Right cardiac atrium (tissue), 5 donors: ENCODE measurements around the gene NARF. TPM values are rescaled to one million over a fixed set of nuclear protein-coding genes. Genes with fewer than 3 reads are reported as not detected.
A peak's percentile ranks its signal among the peaks of the same experiment; 100 is the strongest.

Experiments used
- ATAC-seq, 2 donors: fragments of 200-7000 bp; cut with Tn5 transposase; one replicate each; pipeline versions ENCODE4 v1.8.0 to v1.9.1; 2020; ENCODE audit warnings: moderate library complexity in 2 of 2, mild to moderate bottlenecking in 1 of 2
- DNase-seq, 3 donors: peaks; one replicate each; pipeline ENCODE4 v3.0.0-alpha.2; 2020
- H3K27ac ChIP-seq: one replicate; pipeline ENCODE4 v1.5.1; 2013; ENCODE audit warnings: mild to moderate bottlenecking, low read length, control low read depth, moderate library complexity
- H3K27me3 ChIP-seq: one replicate; pipeline ENCODE4 v1.6.1; 2013; ENCODE audit not compliant: control insufficient read depth, insufficient read depth
- H3K4me1 ChIP-seq: one replicate; pipeline ENCODE4 v1.6.1; 2013; ENCODE audit warnings: low read length; ENCODE audit not compliant: control insufficient read depth, insufficient read depth
- H3K4me3 ChIP-seq: one replicate; pipeline ENCODE4 v1.5.1; 2013; ENCODE audit warnings: low read length, control low read depth
- H3K9me3 ChIP-seq: one replicate; pipeline ENCODE4 v1.6.1; 2013; ENCODE audit warnings: low read length; ENCODE audit not compliant: control insufficient read depth
- WGBS: extraction: QIAGEN DNeasy Blood & Tissue Kit; methylation state at CpG from one replicate; pipeline ENCODE4 v1.1.7; 2013; 5-methylcytosine and 5-hydroxymethylcytosine counted together
- intact Hi-C, 4 donors: fragments of 100-400 bp; cut with DNase I; formaldehyde crosslinking; loops; one replicate each; pipeline versions ENCODE4 v1.11.0 to v1.14.0; 2022 to 2023
- polyA plus RNA-seq: library from polyadenylated mRNA; stranded (reverse); fragments of 200-250 nt; gene quantifications from one replicate; pipeline ENCODE4 v1.2.3, GENCODE V29; 2013
- total RNA-seq, 4 donors: library from RNA; stranded (reverse); fragmentation: NEBNext Ultra II Directional; extraction: Animal tissue kit (Norgen Biotek cat#: 25700); gene quantifications; one replicate each; pipeline ENCODE4 v1.2.1, GENCODE V29; 2021
- donor health status: healthy with polysubstance abuse.
- donor health status: DM: no; HTN: yes; CAD: no.
- donor health status: DM: no; HTN: no; CAD: no.
- donor health status: DM: no; HTN: yes; CAD: no; lungs with severe emphysema.
- donor health status: DM: yes; HTN: yes; CAD: no.

NARF gene
- total and polyA plus RNA-seq, 5 donors, result 67.4 to 99.6 (median 79.1) TPM

- WGBS, result 83% methylated on average over 9 of the region's 9 CpGs
- DNase-seq, result peak in 2 of 3 donors; percentile 24 to 27
- Histone ChIP-seq H3K4me3 (no peak overlapping the region), H3K27me3 (no peaks in the 10 kb centered on the region), H3K9me3 (no peaks in the 10 kb centered on the region), H3K4me1 (no peaks in the 10 kb centered on the region), H3K27ac (no peak overlapping the region)
- no peak for ATAC-seq
- intact Hi-C loops, result no loop called here
Measured at GRCh38 chr17:82480318-82480717, 21.8 kb downstream of the NARF start.

GRCh38 chr17:82483204-82483660, 24.7 kb downstream of the NARF start:
- Histone ChIP-seq H3K9me3 (no peaks in the 10 kb centered on the region), H3K27me3 (no peaks in the 10 kb centered on the region), H3K4me1 (no peaks in the 10 kb centered on the region), H3K27ac (no peak overlapping the region), H3K4me3 (no peak overlapping the region)
- intact Hi-C loops, result no loop called here
- DNase-seq (peak in 2 of 3 donors; percentile 4 to 21), ATAC-seq (no peak)
- 92% methylated on average over 6 of the region's 6 CpGs for WGBS

- Histone ChIP-seq H3K4me3 (no peak overlapping the region), H3K9me3 (no peaks in the 10 kb centered on the region), H3K27me3 (no peaks in the 10 kb centered on the region), H3K4me1 (no peaks in the 10 kb centered on the region), H3K27ac (no peak overlapping the region)
- WGBS, result 79% methylated on average over 9 of the region's 9 CpGs
- DNase-seq (peak in 1 of 3 donors; percentile 60), ATAC-seq (peak in 1 of 2 donors; percentile 37)
- intact Hi-C loops, result no loop called here
Measured at GRCh38 chr17:82483836-82484235, 25.3 kb downstream of the NARF start.

GRCh38 chr17:82486231-82487094, 27.9 kb downstream of the NARF start:
- Histone ChIP-seq H3K27me3 (no peaks in the 10 kb centered on the region), H3K9me3 (no peaks in the 10 kb centered on the region), H3K4me3 (no peak overlapping the region), H3K4me1 (no peaks in the 10 kb centered on the region), H3K27ac (no peak overlapping the region)
- whole genome bisulfite sequencing, result 77% methylated on average over 13 of the region's 13 CpGs
- DNase-seq, result peak in 1 of 3 donors; percentile 50
- intact Hi-C loops, result no loop called here
- ATAC-seq, result no peak

- peak; percentile 37 to 45 for ATAC-seq
- H3K27ac ChIP-seq, result no peak overlapping the region
Measured at GRCh38 chr17:82487910-82488309, 29.4 kb downstream of the NARF start.

GRCh38 chr17:82489117-82489516, 30.6 kb downstream of the NARF start:
- ATAC-seq (peak; percentile 89 to 93), DNase-seq (peak; percentile 82 to 93 (median 92))
- Histone ChIP-seq H3K27ac (peak overlapping the region; percentile 69), H3K9me3 (no peaks in the 10 kb centered on the region), H3K27me3 (no peaks in the 10 kb centered on the region), H3K4me1 (no peaks in the 10 kb centered on the region), H3K4me3 (no peak overlapping the region)
- 55% methylated on average over 8 of the region's 8 CpGs for WGBS
- intact Hi-C loops, result no loop called here

More at GRCh38 chr17:82487910-82488309, 29.4 kb downstream of the NARF start:
- intact Hi-C loops, result no loop called here
- H3K4me3 ChIP-seq, result no peak overlapping the region
- 68% methylated on average over 14 of the region's 14 CpGs for WGBS
- H3K9me3 ChIP-seq, result no peaks in the 10 kb centered on the region
- peak in 2 of 3 donors; percentile 72 to 80 for DNase-seq
- H3K27me3 ChIP-seq, result no peaks in the 10 kb centered on the region
- no peaks in the 10 kb centered on the region for H3K4me1 ChIP-seq

- no peaks in the 10 kb centered on the region for H3K27me3 ChIP-seq
- DNase-seq (peak in 2 of 3 donors; percentile 27 to 38), ATAC-seq (no peak)
- no peak overlapping the region for H3K27ac ChIP-seq
- intact Hi-C loops, result no loop called here
- H3K4me3 ChIP-seq, result no peak overlapping the region
- no peaks in the 10 kb centered on the region for H3K4me1 ChIP-seq
- WGBS, result 92% methylated on average over 21 of the region's 21 CpGs
- H3K9me3 ChIP-seq, result no peaks in the 10 kb centered on the region
Measured at GRCh38 chr17:82489851-82490511, 31.4 kb downstream of the NARF start.

GRCh38 chr17:82490512-82491195, 32.1 kb downstream of the NARF start:
- WGBS, result 90% methylated on average over 25 of the region's 25 CpGs
- intact Hi-C loops, result no loop called here
- Histone ChIP-seq H3K27me3 (no peaks in the 10 kb centered on the region), H3K27ac (no peak overlapping the region), H3K4me3 (no peak overlapping the region), H3K9me3 (no peaks in the 10 kb centered on the region), H3K4me1 (no peaks in the 10 kb centered on the region)
- DNase-seq (peak in 2 of 3 donors; percentile 34 to 41), ATAC-seq (no peak)

- intact Hi-C loops, result no loop called here
- H3K27ac ChIP-seq, result no peak overlapping the region
- H3K9me3 ChIP-seq, result no peaks in the 10 kb centered on the region
- H3K4me3 ChIP-seq, result no peak overlapping the region
- no peaks in the 10 kb centered on the region for H3K27me3 ChIP-seq
- DNase-seq (peak in 1 of 3 donors; percentile 20), ATAC-seq (no peak)
- no peaks in the 10 kb centered on the region for H3K4me1 ChIP-seq
- WGBS, result 87% methylated on average over 10 of the region's 10 CpGs
Measured at GRCh38 chr17:82491196-82491530, 32.6 kb downstream of the NARF start.

GRCh38 chr17:82491533-82491932, 33.0 kb downstream of the NARF start:
- H3K27ac ChIP-seq, result no peak overlapping the region
- no peaks in the 10 kb centered on the region for H3K27me3 ChIP-seq
- intact Hi-C loops, result no loop called here
- ATAC-seq, result no peak
- no peaks in the 10 kb centered on the region for H3K4me1 ChIP-seq
- H3K4me3 ChIP-seq, result no peak overlapping the region
- peak in 1 of 3 donors; percentile 42 for DNase-seq
- no peaks in the 10 kb centered on the region for H3K9me3 ChIP-seq
- WGBS, result 95% methylated on average over 15 of the region's 15 CpGs
